Right kidney (tissue), 1 donor: Measurements from ENCODE around the gene CD244.
A peak's percentile ranks its signal among the peaks of the same experiment; 100 is the strongest.

Experiments
- DNase-seq: peaks from one replicate; pipeline ENCODE4 v3.0.0-alpha.2; 2016

CD244 gene

GRCh38 chr1:160844447-160845232, 18.0 kb downstream of the CD244 start:
- DNase-seq: no peak

DNA sequence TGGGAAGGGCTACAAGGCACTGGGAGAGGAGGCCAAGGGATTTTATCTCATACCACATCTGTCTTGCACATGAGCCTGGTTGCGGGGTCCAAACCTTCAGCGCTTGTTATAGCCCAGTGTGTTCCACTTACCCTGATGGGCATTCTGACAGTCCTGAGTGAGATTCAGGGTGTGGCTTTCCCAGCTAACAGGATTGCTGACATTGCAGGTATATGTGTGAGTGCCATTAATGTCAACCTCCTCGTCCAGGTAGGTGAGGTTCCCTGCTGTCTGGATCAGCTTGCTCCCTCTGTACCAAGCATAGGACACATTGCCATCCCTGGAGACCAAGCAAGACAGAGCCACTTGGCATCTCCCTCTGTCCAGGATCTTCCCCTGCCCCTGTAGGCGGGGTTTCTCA, 21.6 kb downstream of the CD244 start:
- DNase-seq: no peak

GRCh38 chr1:160839746-160840145, 22.9 kb downstream of the CD244 start:
- DNase-seq: no peak

DNA sequence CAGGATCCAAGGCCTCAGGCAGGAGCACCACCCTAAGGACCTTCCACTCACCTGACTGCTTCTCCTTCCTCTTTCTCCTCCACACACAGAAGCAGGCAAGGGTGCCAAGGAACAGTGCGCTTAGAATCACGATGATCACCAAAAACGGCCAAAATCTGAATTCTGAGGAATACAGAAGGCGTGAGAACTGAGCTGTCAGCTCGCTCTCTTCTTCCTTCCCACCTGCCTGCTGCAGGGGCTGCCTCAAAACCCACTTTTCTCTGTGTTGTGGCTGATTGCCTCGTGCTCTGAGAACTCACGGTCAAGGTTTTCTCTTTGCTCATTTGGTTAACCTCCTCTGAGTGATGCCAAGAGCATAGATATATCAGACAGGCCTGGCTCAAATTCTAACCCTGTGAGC, 23.8 kb downstream of the CD244 start:
- no peak for DNase-seq

DNA sequence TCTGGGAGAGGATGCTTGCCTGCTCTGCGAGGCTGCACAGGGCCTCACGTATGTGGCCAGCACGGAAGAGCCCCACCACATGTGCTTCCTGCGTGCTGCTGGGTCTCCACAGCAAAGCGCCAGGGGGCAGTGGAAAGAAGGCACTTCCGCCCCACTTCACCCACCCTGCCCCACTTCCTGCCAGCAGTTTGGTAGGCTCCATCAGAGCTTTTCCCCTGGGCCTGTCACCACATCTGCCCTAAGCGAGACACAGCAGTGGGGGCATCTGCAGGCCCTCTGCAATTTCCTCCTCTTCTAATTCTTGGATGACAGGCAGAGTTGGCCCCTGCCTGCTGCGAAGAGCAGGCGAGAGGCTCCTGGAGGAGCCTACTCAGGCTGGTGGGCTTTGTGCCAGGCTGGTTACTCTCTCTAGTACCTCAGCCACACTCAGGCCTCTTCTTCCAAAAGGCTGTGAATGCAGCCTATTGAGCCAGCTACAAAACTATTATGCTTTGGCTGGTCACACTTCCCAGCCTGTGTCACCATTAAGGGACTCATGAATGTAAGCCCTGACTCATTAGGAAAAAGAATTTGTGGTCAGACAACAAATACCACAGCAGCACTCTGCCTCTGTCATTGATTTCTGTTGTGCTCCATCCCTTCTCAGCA, 25.0 kb downstream of the CD244 start:
- no peak for DNase-seq

DNA sequence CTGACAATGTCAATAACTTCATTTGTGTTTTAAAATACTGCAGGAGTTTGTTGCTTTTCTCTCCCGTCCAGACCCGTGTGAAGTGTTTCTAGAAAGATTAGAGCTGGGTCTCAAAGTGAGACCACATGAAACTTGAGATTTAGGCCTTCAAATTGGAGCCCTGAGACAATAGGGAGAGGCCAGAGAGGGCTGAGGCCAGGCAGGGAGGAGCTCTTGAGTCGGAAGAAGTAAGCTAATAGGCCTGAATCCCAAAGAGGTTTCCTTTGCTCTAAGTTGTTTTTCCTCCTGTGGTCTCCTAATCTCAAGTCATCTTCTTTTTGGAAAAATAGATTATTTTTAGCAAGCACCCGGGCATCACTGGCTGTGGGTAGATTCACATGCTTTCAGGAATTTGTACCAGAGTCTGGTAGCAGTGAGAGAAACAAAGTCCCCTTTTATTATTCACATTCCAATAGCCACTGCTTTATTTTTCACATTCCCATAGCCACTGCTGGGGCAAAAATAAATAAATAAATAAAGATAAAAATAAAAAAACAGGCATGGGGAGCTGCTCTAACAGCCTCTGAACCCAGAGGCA, 25.6 kb downstream of the CD244 start:
- no peak for DNase-seq

- no peak for DNase-seq
Measured at GRCh38 chr1:160836561-160836960, 26.1 kb downstream of the CD244 start.

GRCh38 chr1:160835751-160836150, 26.9 kb downstream of the CD244 start:
- DNase-seq: no peak

DNA sequence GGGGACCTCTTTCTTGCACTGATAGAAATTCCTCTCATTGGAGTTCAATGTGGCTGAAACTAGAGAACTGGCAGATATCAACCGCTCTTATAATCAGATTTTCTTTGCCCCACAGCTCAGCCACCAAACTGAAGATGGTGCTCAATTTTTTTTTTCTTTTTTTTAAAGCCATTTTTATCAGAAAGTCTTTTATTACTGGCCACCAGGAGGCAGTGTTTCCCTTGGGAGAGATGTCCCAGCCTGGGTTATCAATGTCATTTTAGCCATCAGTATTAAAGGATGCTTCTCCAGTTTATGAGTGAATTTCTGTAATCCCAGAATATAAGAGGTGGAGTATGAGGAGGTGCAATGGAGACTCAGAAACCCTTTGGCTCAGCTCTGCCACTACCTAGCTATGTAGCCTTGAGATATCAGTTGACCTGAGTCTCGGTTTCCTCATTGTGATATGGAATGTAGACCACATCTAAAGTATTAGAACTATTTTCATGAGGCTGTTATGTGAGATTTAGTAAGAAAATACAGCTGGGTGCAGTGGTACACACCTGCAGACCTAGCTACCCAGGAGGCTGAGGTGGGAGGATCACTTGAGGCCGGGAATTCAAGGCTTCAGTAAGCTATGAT, 27.6 kb downstream of the CD244 start:
- peak; percentile 22 for DNase-seq

DNA sequence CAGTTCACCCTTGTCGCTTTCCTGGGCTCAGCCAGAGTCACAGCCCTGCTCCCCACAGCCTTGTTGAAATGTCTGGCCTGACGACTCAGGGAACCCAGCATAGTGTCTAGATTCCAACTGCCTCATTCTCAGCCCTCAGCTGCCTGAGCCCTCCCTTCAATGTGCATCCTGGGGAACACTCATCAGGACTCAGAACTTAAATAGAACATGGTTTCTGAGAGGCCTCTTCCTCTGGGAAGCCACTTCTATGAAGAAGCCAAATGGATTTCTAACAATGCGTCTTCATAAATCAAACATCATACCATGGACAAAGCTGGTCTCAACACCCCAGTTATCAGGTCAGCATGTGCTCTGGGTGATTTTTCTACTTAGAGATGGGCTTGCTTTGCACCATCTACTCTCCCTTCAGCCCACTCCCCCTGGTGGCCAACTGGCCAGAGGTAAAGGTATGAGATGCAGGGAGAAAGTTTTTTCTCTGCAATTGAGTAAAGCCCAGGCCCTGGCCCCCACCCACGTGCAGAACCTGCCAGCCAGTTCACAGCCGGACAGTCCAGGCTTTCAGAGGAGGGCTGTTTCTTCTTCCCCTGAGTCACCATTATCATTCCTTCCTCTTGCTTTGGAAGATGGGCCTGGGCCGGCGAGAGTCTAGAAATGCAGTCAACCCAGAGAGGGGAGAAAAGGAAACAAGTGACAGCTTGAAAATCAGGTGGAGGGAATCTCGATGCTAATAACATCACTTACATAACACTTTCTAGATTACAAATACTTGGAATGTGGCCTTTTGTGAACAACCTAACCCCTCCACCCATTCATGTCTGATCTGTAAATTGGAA, 32.1 kb downstream of the CD244 start:
- DNase-seq: peak; percentile 31

DNA sequence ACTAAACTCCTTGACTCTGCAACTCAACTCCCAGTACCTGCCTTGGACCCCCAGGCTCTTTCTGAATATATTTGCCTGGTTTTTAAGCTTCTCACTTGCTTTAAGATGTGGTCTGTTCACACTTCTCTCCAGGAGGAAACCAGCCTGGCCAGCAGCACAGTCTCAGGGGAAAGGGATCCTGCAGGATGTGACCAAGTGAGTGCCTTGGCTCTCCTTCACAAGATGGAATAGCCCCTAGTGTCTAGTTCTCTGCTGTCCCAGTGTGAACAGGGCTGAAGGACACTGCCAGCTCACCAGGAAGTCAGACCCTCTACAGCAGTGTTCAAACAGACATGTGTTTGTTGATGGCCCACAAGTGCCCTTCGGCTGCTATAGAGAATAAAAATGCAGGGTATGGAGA, 32.9 kb downstream of the CD244 start:
- DNase-seq: no peak

- no peak for DNase-seq
Measured at GRCh38 chr1:160827418-160827817, 35.3 kb downstream of the CD244 start.

GRCh38 chr1:160826546-160826945, 36.1 kb downstream of the CD244 start:
- DNase-seq: no peak

DNA sequence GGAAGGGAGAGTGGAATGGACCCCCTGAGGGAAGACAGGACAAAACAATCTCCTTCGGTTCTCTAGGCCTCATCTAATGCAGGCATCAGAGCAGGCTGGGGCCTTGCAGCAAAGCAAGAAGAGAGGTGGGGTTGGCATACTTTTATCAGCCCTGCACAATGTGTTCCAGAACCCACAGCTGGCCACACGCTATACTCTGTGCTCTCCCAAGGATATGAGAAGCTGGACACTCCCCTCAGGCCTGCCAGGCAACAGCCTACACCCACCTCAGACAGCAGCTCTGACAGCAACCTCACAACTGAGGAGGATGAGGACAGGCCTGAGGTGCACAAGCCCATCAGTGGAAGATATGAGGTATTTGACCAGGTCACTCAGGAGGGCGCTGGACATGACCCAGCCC, 39.4 kb downstream of the CD244 start:
- no peak for DNase-seq

GRCh38 chr1:160821627-160822026, 41.1 kb downstream of the CD244 start:
- DNase-seq: no peak

DNA sequence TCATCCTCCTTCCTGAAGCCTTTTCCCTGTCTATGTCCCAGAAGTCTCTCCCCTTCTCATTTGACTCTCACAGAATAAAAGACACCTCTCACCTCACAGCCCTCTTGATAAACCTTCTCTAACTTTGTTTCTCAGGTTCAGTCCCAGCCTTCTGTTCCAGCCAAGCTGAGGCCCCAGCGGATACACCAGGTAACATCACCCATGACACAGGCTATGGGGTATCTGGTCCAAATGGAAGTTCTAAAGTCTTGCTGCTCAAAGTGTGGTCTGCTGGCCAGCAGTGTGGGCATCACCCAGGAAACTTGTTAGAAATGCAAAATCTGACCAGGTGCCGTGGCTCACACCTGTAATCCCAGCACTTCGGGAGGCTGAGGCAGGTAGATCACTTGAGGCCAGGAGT, 43.5 kb downstream of the CD244 start:
- no peak for DNase-seq

DNA sequence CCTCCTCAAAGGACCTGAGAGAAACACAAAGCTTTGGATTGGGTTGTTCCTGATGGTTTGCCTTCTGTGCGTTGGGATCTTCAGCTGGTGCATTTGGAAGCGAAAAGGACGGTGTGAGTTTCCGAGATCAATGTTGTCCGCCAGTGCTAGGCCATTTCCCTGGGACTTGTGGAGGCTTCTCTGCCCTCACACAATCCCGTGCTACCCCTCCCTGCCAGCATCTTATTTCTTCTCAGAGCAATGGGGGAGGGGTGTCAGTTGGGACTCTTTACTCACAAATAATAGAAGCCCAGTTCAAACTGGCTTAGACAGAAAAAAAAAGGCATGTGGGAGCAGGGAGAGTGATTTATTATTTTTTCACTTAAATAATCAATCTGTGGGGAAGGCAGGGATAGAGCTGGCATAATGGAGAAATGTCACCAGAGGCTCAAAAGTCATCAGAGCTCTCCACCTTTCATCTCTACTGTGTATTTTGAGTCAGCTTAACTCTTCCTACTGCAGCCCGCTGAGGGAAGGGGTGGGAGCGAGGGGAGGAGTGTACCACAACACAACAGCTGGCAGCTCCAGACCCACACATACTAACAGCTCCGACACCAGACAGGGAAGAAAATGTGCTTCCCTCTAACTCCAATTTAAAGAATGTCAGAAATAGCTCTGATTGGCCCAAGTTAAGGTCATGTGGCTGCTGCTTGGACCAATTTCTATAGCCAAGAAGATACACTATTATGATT, 44.3 kb downstream of the CD244 start:
- DNase-seq: no peak

DNA sequence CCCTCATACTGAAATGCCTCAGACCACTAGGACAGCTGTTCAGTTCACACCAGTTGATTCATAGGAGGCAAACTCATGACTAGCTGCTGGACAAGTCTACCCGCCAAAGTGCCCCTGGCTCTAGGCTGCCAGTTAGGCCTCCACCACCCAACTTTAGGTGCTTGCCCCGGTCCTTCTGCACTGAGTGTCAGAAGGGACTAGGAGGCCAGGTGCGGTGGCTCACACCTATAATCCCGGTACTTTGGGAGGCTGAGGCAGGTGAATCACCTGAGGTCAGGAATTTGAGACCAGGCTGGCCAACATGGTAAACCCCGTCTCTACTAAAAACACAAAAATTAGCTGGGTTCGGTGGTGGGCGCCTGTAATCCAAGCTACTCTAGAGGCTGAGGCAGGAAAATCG, 47.8 kb downstream of the CD244 start:
- no peak for DNase-seq

GRCh38 chr1:160814316-160814715, 48.4 kb downstream of the CD244 start:
- DNase-seq: no peak

GRCh38 chr1:160813215-160813614, 49.5 kb downstream of the CD244 start:
- DNase-seq: no peak

DNA sequence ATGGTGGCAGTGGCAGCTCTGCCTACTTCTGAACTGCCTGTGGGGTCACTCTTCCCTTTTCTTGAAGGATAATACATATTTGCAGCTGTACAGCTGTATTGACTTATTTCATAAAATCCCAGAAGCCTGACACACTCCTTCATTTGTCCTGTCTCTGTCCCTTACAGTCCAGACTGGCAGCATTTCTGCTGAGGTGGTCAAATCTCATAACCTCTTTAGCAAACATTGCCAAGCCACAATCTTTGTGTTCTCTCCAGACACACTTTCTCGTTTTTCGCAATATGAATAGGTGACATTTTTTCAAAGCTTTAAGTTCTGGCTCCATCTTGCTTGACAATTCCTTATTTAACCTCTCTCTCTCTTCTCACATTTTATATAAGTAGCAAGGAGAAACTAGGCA, 51.5 kb downstream of the CD244 start:
- no peak for DNase-seq

DNA sequence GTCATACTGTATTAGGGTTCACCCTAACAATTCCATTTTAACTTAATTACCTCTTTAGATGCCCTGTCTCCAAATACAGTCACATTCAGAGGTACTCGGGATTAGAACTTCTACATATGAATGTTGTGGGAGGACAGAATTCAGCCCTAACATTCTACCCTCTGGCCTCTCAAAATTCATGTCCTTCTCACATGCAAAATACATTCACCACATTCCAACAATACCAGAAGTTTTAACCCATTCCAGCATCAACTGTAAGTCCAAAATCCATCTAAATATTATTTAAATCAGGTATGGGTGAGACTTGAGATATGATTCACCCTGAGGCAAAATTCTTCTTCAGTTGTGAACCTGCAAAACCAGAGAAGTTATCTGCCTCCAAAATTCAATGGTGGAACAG, 52.2 kb downstream of the CD244 start:
- no peak for DNase-seq
